Stomach (tissue), 9 donors: ENCODE results near the gene PNMA6A. TPM values are rescaled to one million over a fixed set of nuclear protein-coding genes. Genes with fewer than 3 reads are reported as not detected.
"Not testable (repeated sequence)": the region's sequence is repeated elsewhere in the genome, so short reads cannot be mapped to it uniquely, and the experiment has no call there.

Source experiments
- DNase-seq, 2 donors: peaks; one replicate each; pipeline versions ENCODE4 v3.0.0 to v3.0.0-alpha.2; 2013 to 2019
- H3K27ac ChIP-seq, 5 donors: fragments of 200-600 bp in 4 of 5; sonication (generic) in 4 of 5; one replicate each; pipeline ENCODE4 v1.5.1; 2013 to 2019; ENCODE audit warnings: mild to moderate bottlenecking in 1 of 5, moderate library complexity in 1 of 5
- H3K27me3 ChIP-seq, 3 donors: fragments of 200-600 bp; sonication (generic); one replicate each; pipeline ENCODE4 v1.5.1; 2017 to 2019; ENCODE audit warnings: mixed run types in 1 of 3
- H3K36me3 ChIP-seq, 4 donors: fragments of 200-600 bp; sonication (generic); 1 replicate in 3 of 4; 2 replicates in 1 of 4; pipeline ENCODE4 v1.5.1; 2016 to 2019
- H3K4me1 ChIP-seq, 4 donors: fragments of 200-600 bp; sonication (generic); one replicate each; pipeline ENCODE4 v1.5.1; 2016 to 2019
- H3K4me3 ChIP-seq, 4 donors: fragments of 200-600 bp; sonication (generic) in 3 of 4; one replicate each; pipeline ENCODE4 v1.5.1; 2016 to 2019; ENCODE audit warnings: mild to moderate bottlenecking in 1 of 4
- H3K9me3 ChIP-seq, 4 donors: fragments of 200-600 bp; sonication (generic); one replicate each; pipeline ENCODE4 v1.5.1; 2016 to 2019
- POLR2A ChIP-seq, 4 donors: fragments of 450-650 bp; IDR thresholded peaks; one replicate each; pipeline ENCODE4 v1.6.1; 2016; ENCODE audit warnings: antibody characterized with exemption in 4 of 4, control low read depth in 2 of 4, mild to moderate bottlenecking in 1 of 4, moderate library complexity in 1 of 4
- POLR2AphosphoS5 ChIP-seq, 3 donors: sonication (generic); formaldehyde crosslinking; IDR thresholded peaks; one replicate each; pipeline ENCODE4 v1.6.1; 2016; ENCODE audit warnings: antibody characterized with exemption in 3 of 3
- WGBS, 5 donors: extraction: QIAGEN DNeasy Blood & Tissue Kit in 3 of 5; methylation state at CpG; one replicate each; pipeline versions ENCODE4 v1.1.5 to v1.1.7; 2013 to 2018; 5-methylcytosine and 5-hydroxymethylcytosine counted together
- intact Hi-C: fragments of 100-400 bp; cut with DNase I; formaldehyde crosslinking; loops from one replicate; pipeline ENCODE4 v1.15.1; 2023; ENCODE audit warnings: low total_unique reads
- polyA plus RNA-seq, 3 donors: library from polyadenylated mRNA; stranded (reverse); fragments of 200-250 nt; gene quantifications; one replicate each; pipeline ENCODE4 v1.2.3, GENCODE V29; 2013
- small RNA-seq, 4 donors: library from RNA; depleted of rRNA; stranded (forward); fragments of <200 nt; gene quantifications; one replicate each; pipeline ENCODE3, GENCODE V24; 2016
- total RNA-seq, 5 donors: library from RNA; depleted of rRNA; stranded (reverse); fragments of >200 nt; gene quantifications; one replicate each; pipeline versions ENCODE4 v1.1.0 to v1.2.3, GENCODE V29; 2014 to 2016
- TF ChIP-seq, protein P1 (sequence below), 7 experiments: fragments of 450-650 bp in 4 of 7; fragments of 200-600 bp in 3 of 7; sonication (generic) in 3 of 7; IDR thresholded peaks; one replicate each; pipeline ENCODE4 v1.5.1; 2016 to 2019; ENCODE audit warnings: antibody characterized with exemption in 7 of 7, control low read depth in 2 of 7, mild to moderate bottlenecking in 1 of 7
- donor health status: healthy with polysubstance abuse.
- donor health status: Bipolar disorder and iron deficiency.
- donor health status: healthy.

The PNMA6A gene
- total and polyA plus RNA-seq, 8 donors = 0.44 to 2.4 (median 0.58) TPM; not detected in 3

DNA sequence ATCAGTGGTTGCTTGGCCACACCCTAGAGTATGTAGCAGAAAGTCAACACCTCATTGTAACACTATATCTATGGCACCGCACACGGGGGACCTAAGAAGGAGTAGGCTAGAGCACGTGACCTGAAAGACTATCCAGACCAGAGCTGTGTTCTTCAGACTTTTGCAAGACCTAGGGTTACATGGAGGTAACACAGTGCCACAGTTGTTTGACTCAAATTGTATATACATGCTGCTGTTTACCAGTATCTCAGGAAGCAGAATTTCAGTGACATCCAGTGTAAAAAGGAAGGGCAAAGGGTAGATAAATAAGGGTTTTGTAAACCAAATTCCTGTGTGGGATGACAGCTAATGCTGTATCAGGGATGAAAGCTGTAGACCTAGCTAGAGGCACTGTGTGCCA is 30.2 kb downstream of the PNMA6A start:
- H3K4me1 ChIP-seq = no peaks in the 10 kb centered on the region
- H3K4me3 ChIP-seq = no peak overlapping the region
- intact Hi-C loops = no loop called here
- WGBS, 5 donors = 31 to 84% (median 51%) methylated on average over 3 of the region's 3 CpGs
- H3K27ac ChIP-seq = no peak overlapping the region
- H3K27me3 ChIP-seq = no peaks in the 10 kb centered on the region
- H3K9me3 ChIP-seq = peaks cover 0 to 52% (median 23%) of the 10 kb centered on the region in 4 donors
- TF ChIP-seq POLR2A (IDR thresholded peaks at IDR 0.05) (no peak), POLR2AphosphoS5 (IDR thresholded peaks at IDR 0.05) (no peak)
- TF ChIP-seq, protein P1, sequence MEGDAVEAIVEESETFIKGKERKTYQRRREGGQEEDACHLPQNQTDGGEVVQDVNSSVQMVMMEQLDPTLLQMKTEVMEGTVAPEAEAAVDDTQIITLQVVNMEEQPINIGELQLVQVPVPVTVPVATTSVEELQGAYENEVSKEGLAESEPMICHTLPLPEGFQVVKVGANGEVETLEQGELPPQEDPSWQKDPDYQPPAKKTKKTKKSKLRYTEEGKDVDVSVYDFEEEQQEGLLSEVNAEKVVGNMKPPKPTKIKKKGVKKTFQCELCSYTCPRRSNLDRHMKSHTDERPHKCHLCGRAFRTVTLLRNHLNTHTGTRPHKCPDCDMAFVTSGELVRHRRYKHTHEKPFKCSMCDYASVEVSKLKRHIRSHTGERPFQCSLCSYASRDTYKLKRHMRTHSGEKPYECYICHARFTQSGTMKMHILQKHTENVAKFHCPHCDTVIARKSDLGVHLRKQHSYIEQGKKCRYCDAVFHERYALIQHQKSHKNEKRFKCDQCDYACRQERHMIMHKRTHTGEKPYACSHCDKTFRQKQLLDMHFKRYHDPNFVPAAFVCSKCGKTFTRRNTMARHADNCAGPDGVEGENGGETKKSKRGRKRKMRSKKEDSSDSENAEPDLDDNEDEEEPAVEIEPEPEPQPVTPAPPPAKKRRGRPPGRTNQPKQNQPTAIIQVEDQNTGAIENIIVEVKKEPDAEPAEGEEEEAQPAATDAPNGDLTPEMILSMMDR (IDR thresholded peaks at IDR 0.05) = no peak
- DNase-seq = no peak
- H3K36me3 ChIP-seq = no peaks in the 10 kb centered on the region

- peaks cover 0 to 52% (median 23%) of the 10 kb centered on the region in 4 donors for H3K9me3 ChIP-seq
- H3K4me1 ChIP-seq, intact Hi-C loops, H3K27me3 ChIP-seq, DNase-seq, H3K36me3 ChIP-seq, H3K27ac ChIP-seq, H3K4me3 ChIP-seq: not testable (repeated sequence)
- 42 to 92% (median 86%) methylated on average over 1 of the region's 1 CpG for WGBS, 5 donors
These were observed 32.7 kb downstream of the PNMA6A start for GRCh38 chrX:153104959-153105358.

DNA sequence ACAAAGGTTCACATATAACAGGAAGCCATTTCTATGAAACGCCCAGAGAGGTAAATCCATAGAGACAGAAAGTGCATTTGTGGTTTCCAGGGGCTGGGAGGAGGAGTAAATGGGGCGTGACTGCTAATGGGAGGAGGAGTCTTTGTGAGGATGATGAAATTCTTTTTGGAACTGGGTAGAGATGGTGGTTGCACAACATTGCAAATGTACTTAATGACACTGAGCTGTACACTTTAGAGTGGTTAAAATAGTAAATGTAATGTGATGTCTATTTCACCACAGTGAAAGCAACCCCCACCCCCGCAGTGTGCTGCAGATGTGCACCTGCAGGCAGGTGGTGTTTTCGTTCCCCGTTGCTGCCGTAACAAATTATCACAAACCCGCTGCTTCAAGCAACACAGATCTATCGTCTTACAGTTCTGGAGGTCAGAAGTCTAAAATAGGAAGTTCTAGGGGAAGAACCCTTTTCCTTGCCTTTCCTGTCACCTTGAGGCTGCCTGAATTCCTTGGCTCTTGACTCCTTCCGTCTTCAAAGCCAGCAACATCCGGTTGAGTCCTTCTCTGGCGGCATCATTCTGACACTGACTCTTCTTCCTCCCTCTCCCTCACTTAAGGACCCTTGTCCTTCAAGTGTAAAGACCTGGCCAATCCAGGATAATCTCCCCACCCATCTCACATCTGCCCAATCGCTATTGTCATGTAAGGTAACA is 34.0 kb downstream of the PNMA6A start:
- intact Hi-C loops, H3K4me1 ChIP-seq, H3K4me3 ChIP-seq, H3K36me3 ChIP-seq, H3K27ac ChIP-seq, H3K27me3 ChIP-seq, DNase-seq: not testable (repeated sequence)
- 10 to 65% (median 27%) methylated on average over 1 to 4 of the region's 12 CpGs for WGBS, 5 donors
- H3K9me3 ChIP-seq = peaks cover 0 to 43% (median 19%) of the 10 kb centered on the region in 4 donors

DNA sequence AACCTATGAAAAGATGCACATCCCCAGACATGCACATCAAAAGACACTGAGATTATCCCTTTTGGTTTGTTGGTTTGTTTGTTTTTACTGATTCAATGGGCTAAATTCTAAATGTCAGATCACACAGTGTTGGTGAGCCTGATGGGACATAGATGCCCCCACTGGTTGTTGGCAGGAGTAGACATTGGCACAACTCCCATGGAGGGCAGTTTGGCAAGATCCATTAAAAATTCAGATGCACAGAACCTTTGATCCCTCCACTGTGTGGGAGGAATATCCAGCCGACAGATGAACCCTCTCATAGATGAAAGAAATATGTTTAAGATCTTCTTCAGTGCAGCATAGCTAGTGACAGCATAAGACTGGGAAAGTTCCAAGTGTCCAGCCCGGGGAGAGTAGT is 38.5 kb downstream of the PNMA6A start:
- H3K36me3 ChIP-seq, H3K4me1 ChIP-seq, H3K9me3 ChIP-seq, H3K27ac ChIP-seq, intact Hi-C loops, DNase-seq, H3K27me3 ChIP-seq, H3K4me3 ChIP-seq: not testable (repeated sequence)
- WGBS, 5 donors = no CpG with 5 or more reads among the region's 2 CpGs

GRCh38 chrX:153113851-153114250 is 41.6 kb downstream of the PNMA6A start:
- H3K36me3 ChIP-seq, H3K9me3 ChIP-seq, H3K27ac ChIP-seq, intact Hi-C loops, H3K4me3 ChIP-seq, DNase-seq, H3K27me3 ChIP-seq, H3K4me1 ChIP-seq: not testable (repeated sequence)
- WGBS, 5 donors = no CpG with 5 or more reads among the region's 9 CpGs

- H3K9me3 ChIP-seq, intact Hi-C loops, H3K27me3 ChIP-seq, H3K4me1 ChIP-seq, DNase-seq, H3K36me3 ChIP-seq, H3K4me3 ChIP-seq, H3K27ac ChIP-seq: not testable (repeated sequence)
- no CpG with 5 or more reads among the region's 3 CpGs for WGBS, 5 donors
These were observed 45.5 kb downstream of the PNMA6A start for GRCh38 chrX:153117754-153118153.

DNA sequence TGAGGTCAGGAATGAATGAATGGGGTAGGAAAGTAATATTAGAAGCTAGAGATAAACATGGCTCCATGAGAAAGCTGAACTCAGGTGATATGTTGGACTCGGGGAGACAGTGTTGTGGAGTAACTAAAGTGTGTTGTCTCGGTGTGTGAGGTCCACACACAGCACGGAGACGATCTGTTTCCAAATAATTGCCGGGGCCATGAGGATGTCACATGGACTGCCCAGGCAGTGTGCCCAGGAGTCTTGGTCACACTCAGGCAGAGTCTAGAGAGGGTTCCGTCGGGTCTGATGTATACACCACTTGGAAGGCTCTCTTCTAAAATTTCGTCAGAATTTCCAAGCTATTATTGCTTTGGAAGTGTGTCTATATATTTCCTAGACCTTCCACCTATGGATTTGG is 48.0 kb downstream of the PNMA6A start:
- H3K36me3 ChIP-seq, H3K27me3 ChIP-seq, intact Hi-C loops, H3K27ac ChIP-seq, DNase-seq, H3K9me3 ChIP-seq, H3K4me3 ChIP-seq, H3K4me1 ChIP-seq: not testable (repeated sequence)
- no CpG with 5 or more reads among the region's 8 CpGs for WGBS, 5 donors

- H3K9me3 ChIP-seq, H3K4me1 ChIP-seq, intact Hi-C loops, H3K27me3 ChIP-seq, H3K36me3 ChIP-seq, H3K4me3 ChIP-seq, H3K27ac ChIP-seq, DNase-seq: not testable (repeated sequence)
- 50 to 86% (median 69%) methylated on average over 1 to 8 of the region's 14 CpGs; no CpG with 5 or more reads in 1 of the 5 donors for WGBS, 5 donors
These were observed 51.2 kb downstream of the PNMA6A start for GRCh38 chrX:153123468-153123867.

Small RNAs within 50 kb of the gene (small RNA-seq; reads per million reads assigned to genes)
- gene AC243428.1 = 0 reads per million in 4 donors

Other genes starting within 250 kb of the PNMA6A start
- 10 to 100 TPM in 4 of 5 donors, 1 to 10 TPM in 1; 10.0 to 45.5 (median 29.0) TPM for gene CETN2, start 241.7 kb upstream of the PNMA6A start, total RNA-seq
- gene CETN2, start 241.7 kb upstream of the PNMA6A start, polyA plus RNA-seq = 10 to 100 TPM; 29.0 to 33.1 (median 32.4) TPM
- gene NSDHL, start 241.4 kb upstream of the PNMA6A start, total RNA-seq = 10 to 100 TPM in 1 of 5 donors, 1 to 10 TPM in 2, under 1 TPM in 2; 0.58 to 45.5 (median 6.8) TPM
- 10 to 100 TPM in 2 of 3 donors, 1 to 10 TPM in 1; 9.5 to 28.3 (median 15.6) TPM for gene NSDHL, start 241.4 kb upstream of the PNMA6A start, polyA plus RNA-seq
- gene ZNF185, start 174.4 kb upstream of the PNMA6A start, total RNA-seq = 1 to 10 TPM; 1.2 to 6.5 (median 4.5) TPM
- gene ZNF185, start 174.4 kb upstream of the PNMA6A start, polyA plus RNA-seq = 10 to 100 TPM in 1 of 3 donors, 1 to 10 TPM in 2; 4.4 to 48.2 (median 4.6) TPM
- gene PNMA5, start 78.3 kb upstream of the PNMA6A start, total RNA-seq = not detected
- under 1 TPM in 1 of 3 donors, not detected in 2; 0.05 TPM for gene PNMA5, start 78.3 kb upstream of the PNMA6A start, polyA plus RNA-seq
- 1 to 10 TPM in 2 of 5 donors, under 1 TPM in 1, not detected in 2; 0.73 to 2.2 (median 1.7) TPM for gene PNMA3, start 16.0 kb upstream of the PNMA6A start, total RNA-seq
- gene PNMA3, start 16.0 kb upstream of the PNMA6A start, polyA plus RNA-seq = under 1 TPM in 1 of 3 donors, not detected in 2; 0.28 TPM
- not detected for gene MAGEA1, start 106.8 kb downstream of the PNMA6A start, total RNA-seq
- gene MAGEA1, start 106.8 kb downstream of the PNMA6A start, polyA plus RNA-seq = not detected
- gene PNMA6F, start 249.3 kb downstream of the PNMA6A start, total RNA-seq = not detected
- gene PNMA6F, start 249.3 kb downstream of the PNMA6A start, polyA plus RNA-seq = not detected